CD4-positive, alpha-beta T cell (primary cell): ENCODE measurements around the gene PANK1. TPM values are rescaled to one million over a fixed set of nuclear protein-coding genes. Genes with fewer than 3 reads are reported as not detected.

Source experiments
- ATAC-seq: fragments of 200-7000 bp; cut with Tn5 transposase; one replicate; pipeline ENCODE4 v1.10.0; 2022; ENCODE audit warnings: mild to moderate bottlenecking; ENCODE audit not compliant: poor library complexity
- CTCF ChIA-PET: fragments of 350-600 bp; sonication (Branson Sonifier 250); formaldehyde crosslinking; loops from one replicate; lab custom pipeline; 2021; ENCODE audit warnings: antibody characterized with exemption, inconsistent platforms; lab: Charles Lee
- POLR2A ChIA-PET: fragments of 350-600 bp; sonication (Branson Sonifier 250); formaldehyde crosslinking; loops from one replicate; lab custom pipeline; 2021; ENCODE audit warnings: antibody characterized with exemption, inconsistent platforms; lab: Charles Lee
- DNase-seq, 14 experiments: peaks; one replicate each; pipeline ENCODE4 v3.0.0-alpha.2; 2013 to 2020; ENCODE audit warnings: mixed read lengths in 2 of 14
- H3K27ac ChIP-seq, 2 donors: one replicate each; pipeline versions ENCODE4 v1.5.1 to v1.7.0; 2013; ENCODE audit warnings: low read length in 2 of 2, low read depth in 1 of 2, mild to moderate bottlenecking in 1 of 2
- H3K27me3 ChIP-seq, 2 experiments: 1 replicate in 1 of 2; 2 replicates in 1 of 2; pipeline versions ENCODE4 v1.6.1 to v1.7.0; 2013; ENCODE audit warnings: low read length in 2 of 2, control low read depth in 1 of 2, mild to moderate bottlenecking in 1 of 2, moderate library complexity in 1 of 2; ENCODE audit not compliant: insufficient read depth in 2 of 2, control insufficient read depth in 1 of 2
- H3K36me3 ChIP-seq: one replicate; pipeline ENCODE4 v1.6.1; 2013; ENCODE audit warnings: low read length, control low read depth; ENCODE audit not compliant: insufficient read depth
- H3K4me1 ChIP-seq: one replicate; pipeline ENCODE4 v1.6.1; 2013; ENCODE audit warnings: low read length, control low read depth; ENCODE audit not compliant: insufficient read depth
- H3K4me3 ChIP-seq: one replicate; pipeline ENCODE4 v1.5.1; 2013; ENCODE audit warnings: mild to moderate bottlenecking, low read length, moderate library complexity
- H3K9me3 ChIP-seq, 2 experiments: 1 replicate in 1 of 2; 2 replicates in 1 of 2; pipeline versions ENCODE4 v1.6.1 to v1.7.0; 2013; ENCODE audit warnings: low read length in 2 of 2, mild to moderate bottlenecking in 2 of 2, control low read depth in 1 of 2, moderate library complexity in 1 of 2; ENCODE audit not compliant: control insufficient read depth in 1 of 2, insufficient read depth in 1 of 2
- H3K27ac Mint-ChIP-seq: one replicate; pipeline ENCODE4 v1.8.0; 2020; ENCODE audit warnings: mixed read lengths
- H3K27me3 Mint-ChIP-seq: one replicate; pipeline ENCODE4 v1.8.0; 2021; ENCODE audit warnings: mixed read lengths
- H3K36me3 Mint-ChIP-seq: one replicate; pipeline ENCODE4 v1.8.0; 2021; ENCODE audit warnings: low read depth, mixed read lengths
- H3K4me1 Mint-ChIP-seq: one replicate; pipeline ENCODE4 v1.8.0; 2021; ENCODE audit warnings: low read depth, mixed read lengths
- H3K4me3 Mint-ChIP-seq: one replicate; pipeline ENCODE4 v1.8.0; 2020; ENCODE audit warnings: mild to moderate bottlenecking, mixed read lengths
- H3K9me3 Mint-ChIP-seq: one replicate; pipeline ENCODE4 v1.8.0; 2020; ENCODE audit warnings: mixed read lengths
- intact Hi-C, 2 experiments: fragments of 100-400 bp; cut with DNase I in 1 of 2; cut with micrococcal nuclease in 1 of 2; formaldehyde crosslinking; loops; one replicate each; pipeline versions ENCODE4 v1.15.1 to v1.9.0; 2023 to 2025; cut with DNase I, micrococcal nuclease
- total RNA-seq, 174 experiments: library from RNA in 2 of 174; stranded (reverse) in 2 of 174; gene quantifications; one replicate each; pipeline ENCODE4 v1.2.3 and lab custom pipeline; 2021 to 2026
- TF ChIP-seq, protein P1 (sequence below): fragments of 200-600 bp; IDR thresholded peaks from one replicate; pipeline ENCODE4 v1.8.0; 2022; ENCODE audit warnings: antibody characterized with exemption, mild to moderate bottlenecking

Gene PANK1
- total RNA-seq, 2 experiments from 2014 or later, result 0.55 to 0.61 TPM

DNA sequence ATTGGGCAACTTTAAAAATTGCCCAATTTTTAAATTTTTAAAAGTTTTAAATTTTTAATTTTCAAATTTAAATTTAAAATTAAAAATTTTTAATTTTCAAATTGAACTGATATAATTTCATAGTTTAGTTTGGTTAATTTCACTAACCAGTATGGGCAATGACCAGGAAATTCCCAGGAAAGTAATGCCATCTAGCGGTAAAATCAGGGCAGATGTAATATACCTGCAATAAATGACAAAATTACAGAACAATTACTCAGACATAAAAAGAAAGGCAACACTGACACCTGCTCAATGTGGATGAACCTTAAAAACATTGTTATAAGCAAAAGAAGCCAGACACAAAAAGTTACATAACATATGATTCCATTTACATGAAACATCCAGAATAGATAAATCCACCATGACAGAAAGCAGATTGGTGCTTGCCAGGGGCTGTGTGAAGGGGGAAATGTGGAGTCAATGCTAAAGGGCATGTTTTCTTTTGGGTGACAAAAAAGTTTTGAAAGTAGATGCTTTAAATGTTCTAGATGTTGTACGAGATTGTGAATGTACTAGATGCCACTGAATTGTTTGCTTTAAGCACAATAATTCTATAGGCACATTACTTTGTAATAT is 81.1 kb downstream of the PANK1 start:
- H3K9me3 Mint-ChIP-seq, result no peaks in the 10 kb centered on the region

DNA sequence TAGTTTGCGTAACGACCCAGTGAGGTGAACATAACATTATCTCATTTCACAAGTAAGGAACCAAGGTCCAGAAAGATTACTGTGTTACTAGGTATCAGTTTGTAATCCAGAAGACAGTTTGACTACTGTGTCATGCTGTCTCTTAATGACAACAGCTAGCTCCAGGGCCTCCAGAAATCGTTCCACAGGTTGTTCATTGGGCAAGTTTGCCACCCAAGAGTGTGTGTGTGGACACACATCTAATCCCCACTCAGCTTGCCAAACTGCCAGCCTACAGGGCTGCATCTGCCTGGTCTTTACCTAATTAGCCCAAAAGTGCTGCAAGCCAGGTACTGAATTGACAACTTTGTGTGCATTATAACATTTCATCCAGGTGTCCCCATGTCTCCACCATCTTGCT is 81.7 kb downstream of the PANK1 start:
- Mint-ChIP-seq H3K9me3 (no peaks in the 10 kb centered on the region), H3K27me3 (peaks cover 12% of the 10 kb centered on the region), H3K4me3 (no peak overlapping the region), H3K27ac (no peak overlapping the region), H3K36me3 (no peaks in the 10 kb centered on the region), H3K4me1 (no peaks in the 10 kb centered on the region)
- ChIA-PET CTCF (no interaction called here), POLR2A (interaction anchor here (0.6 kb wide), 1 partner anchor 305 kb away, joined by 3 read pairs; no protein-coding TSS in a partner anchor)
- intact Hi-C loops, result loop anchor here (2.0 to 10.0 kb wide), 7 partner anchors 135 to 629 kb away; no protein-coding TSS in a partner anchor
- ATAC-seq (no peak), DNase-seq (no peak)
- TF ChIP-seq, protein P1, sequence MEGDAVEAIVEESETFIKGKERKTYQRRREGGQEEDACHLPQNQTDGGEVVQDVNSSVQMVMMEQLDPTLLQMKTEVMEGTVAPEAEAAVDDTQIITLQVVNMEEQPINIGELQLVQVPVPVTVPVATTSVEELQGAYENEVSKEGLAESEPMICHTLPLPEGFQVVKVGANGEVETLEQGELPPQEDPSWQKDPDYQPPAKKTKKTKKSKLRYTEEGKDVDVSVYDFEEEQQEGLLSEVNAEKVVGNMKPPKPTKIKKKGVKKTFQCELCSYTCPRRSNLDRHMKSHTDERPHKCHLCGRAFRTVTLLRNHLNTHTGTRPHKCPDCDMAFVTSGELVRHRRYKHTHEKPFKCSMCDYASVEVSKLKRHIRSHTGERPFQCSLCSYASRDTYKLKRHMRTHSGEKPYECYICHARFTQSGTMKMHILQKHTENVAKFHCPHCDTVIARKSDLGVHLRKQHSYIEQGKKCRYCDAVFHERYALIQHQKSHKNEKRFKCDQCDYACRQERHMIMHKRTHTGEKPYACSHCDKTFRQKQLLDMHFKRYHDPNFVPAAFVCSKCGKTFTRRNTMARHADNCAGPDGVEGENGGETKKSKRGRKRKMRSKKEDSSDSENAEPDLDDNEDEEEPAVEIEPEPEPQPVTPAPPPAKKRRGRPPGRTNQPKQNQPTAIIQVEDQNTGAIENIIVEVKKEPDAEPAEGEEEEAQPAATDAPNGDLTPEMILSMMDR, result no peak
- no peaks in the 10 kb centered on the region for H3K27me3 ChIP-seq
- no peaks in the 10 kb centered on the region for H3K36me3 ChIP-seq
- no peak overlapping the region for H3K4me3 ChIP-seq
- H3K4me1 ChIP-seq, result no peaks in the 10 kb centered on the region
- H3K9me3 ChIP-seq, result no peaks in the 10 kb centered on the region
- no peak overlapping the region for H3K27ac ChIP-seq

More for the DNA sequence above, 81.1 kb downstream of the PANK1 start:
- TF ChIP-seq, protein P1, result peak; percentile 94
- DNase-seq (peak in 4 of 14 experiments; percentile 16 to 72 (median 66)), ATAC-seq (peak; percentile 63)
- ChIA-PET POLR2A (no interaction called here), CTCF (no interaction called here)
- peaks cover 12% of the 10 kb centered on the region for H3K27me3 Mint-ChIP-seq
- Histone ChIP-seq H3K36me3 (no peaks in the 10 kb centered on the region), H3K27ac (no peak overlapping the region), H3K4me1 (no peaks in the 10 kb centered on the region), H3K4me3 (no peak overlapping the region), H3K9me3 (no peaks in the 10 kb centered on the region), H3K27me3 (no peaks in the 10 kb centered on the region)
- H3K27ac Mint-ChIP-seq, result no peak overlapping the region
- intact Hi-C loops, result loop anchor here (1.0 to 10.0 kb wide), 8 partner anchors 135 to 629 kb away; no protein-coding TSS in a partner anchor
- no peaks in the 10 kb centered on the region for H3K4me1 Mint-ChIP-seq
- no peaks in the 10 kb centered on the region for H3K36me3 Mint-ChIP-seq
- no peak overlapping the region for H3K4me3 Mint-ChIP-seq

DNA sequence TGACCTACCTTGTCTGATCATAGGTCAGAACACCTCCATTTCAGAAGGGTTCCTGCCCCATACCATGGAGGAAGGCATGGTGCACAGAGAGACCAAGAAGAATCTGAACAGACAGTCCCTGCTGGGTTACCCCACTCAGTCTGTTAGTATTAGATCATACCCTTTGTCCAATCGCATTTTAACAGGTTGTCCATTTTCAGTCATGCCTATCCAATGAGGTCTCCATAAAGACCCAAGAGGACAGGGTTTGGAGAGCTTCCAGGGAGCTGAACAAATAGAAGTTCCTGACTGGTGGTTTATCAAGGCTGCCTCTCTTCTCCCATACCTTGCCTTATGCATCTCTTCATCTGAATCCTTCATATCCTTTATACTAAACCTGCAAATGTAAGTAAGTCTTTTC is 88.4 kb downstream of the PANK1 start:
- TF ChIP-seq, protein P1, result no peak
- Mint-ChIP-seq H3K27me3 (no peaks in the 10 kb centered on the region), H3K27ac (no peak overlapping the region), H3K4me3 (no peak overlapping the region), H3K4me1 (no peaks in the 10 kb centered on the region), H3K36me3 (no peaks in the 10 kb centered on the region), H3K9me3 (no peaks in the 10 kb centered on the region)
- ChIA-PET CTCF (no interaction called here), POLR2A (no interaction called here)
- no peak for DNase-seq
- Histone ChIP-seq H3K4me3 (no peak overlapping the region), H3K4me1 (no peaks in the 10 kb centered on the region), H3K9me3 (no peaks in the 10 kb centered on the region), H3K27me3 (peaks cover 0 to 2% of the 10 kb centered on the region in 2 experiments), H3K36me3 (no peaks in the 10 kb centered on the region), H3K27ac (no peak overlapping the region)
- no peak for ATAC-seq
- intact Hi-C loops, result no loop called here
